Peyer's patch (tissue), 4 donors: ENCODE data around the gene MYL12A.

ENCODE experiments used
- CTCF ChIP-seq, 6 experiments: fragments of 450-650 bp in 4 of 6; fragments of 200-600 bp in 2 of 6; sonication (generic) in 1 of 6; IDR thresholded peaks; one replicate each; pipeline ENCODE4 v1.5.1; 2017 to 2019; ENCODE audit warnings: antibody characterized with exemption in 6 of 6, mild to moderate bottlenecking in 3 of 6, moderate library complexity in 1 of 6
- POLR2A ChIP-seq, 2 donors: fragments of 450-650 bp; IDR thresholded peaks; one replicate each; pipeline ENCODE4 v1.5.1; 2017; ENCODE audit warnings: antibody characterized with exemption in 2 of 2, mild to moderate bottlenecking in 2 of 2, moderate library complexity in 2 of 2

- TF ChIP-seq CTCF (IDR thresholded peaks at IDR 0.05) (no peak), POLR2A (IDR thresholded peaks at IDR 0.05) (no peak)
These were observed 47.0 kb downstream of the MYL12A start for GRCh38 chr18:3294435-3295080.
